IMR-90 (cell line): Measurements from ENCODE around the gene SDHA. TPM values are rescaled to one million over a fixed set of nuclear protein-coding genes. Genes with fewer than 3 reads are reported as not detected.

Experiments used
- ATAC-seq: fragments of 200-7000 bp; cut with Tn5 transposase; 2 replicates; pipeline ENCODE4 v1.9.1; 2020; ENCODE audit warnings: low read depth, mild to moderate bottlenecking, moderate library complexity
- BruUV-seq: library from RNA; stranded (reverse); fragments of 400-500 nt; replicated peaks from 2 replicates; lab custom pipeline; 2021; lab: Mats Ljungman, UMichigan
- CTCF ChIA-PET: fragments of 300-600 bp; formaldehyde crosslinking; extraction: SDS; loops from one replicate; lab custom pipeline; 2021; ENCODE audit warnings: antibody characterized with exemption; lab: Yijun Ruan, JAX
- POLR2A ChIA-PET: fragments of 300-600 bp; sonication (Branson Sonifier 250); formaldehyde crosslinking; loops from one replicate; lab custom pipeline; 2022; ENCODE audit warnings: antibody characterized with exemption; ENCODE audit not compliant: unreplicated experiment; lab: Charles Lee
- DNase-seq: peaks from one replicate; pipeline ENCODE4 v3.0.0; 2013
- H2AFZ ChIP-seq: replicated peaks from 2 replicates; pipeline ENCODE3; 2013; ENCODE audit warnings: low read length, mild to moderate bottlenecking; ENCODE audit not compliant: poor library complexity
- H2AK5ac ChIP-seq: 2 replicates; pipeline ENCODE4 v1.6.1; 2013; ENCODE audit warnings: low read depth, low read length, inconsistent platforms
- H2AK9ac ChIP-seq: replicated peaks from 2 replicates; pipeline ENCODE3; 2013; ENCODE audit warnings: mild to moderate bottlenecking, low read depth, low read length, moderate library complexity; ENCODE audit not compliant: poor library complexity
- H2BK120ac ChIP-seq: 2 replicates; pipeline ENCODE4 v1.6.1; 2013; ENCODE audit warnings: low read depth, low read length, inconsistent platforms
- H2BK15ac ChIP-seq: 3 replicates; pipeline ENCODE4 v1.6.1; 2013; ENCODE audit warnings: low read depth, low read length, inconsistent platforms
- H2BK20ac ChIP-seq: 2 replicates; pipeline ENCODE4 v1.6.1; 2013; ENCODE audit warnings: low read depth, mild to moderate bottlenecking, inconsistent platforms, low read length, moderate library complexity
- H2BK5ac ChIP-seq: 2 replicates; pipeline ENCODE4 v1.6.1; 2013; ENCODE audit warnings: mild to moderate bottlenecking, low read depth, low read length, inconsistent platforms; ENCODE audit not compliant: poor library complexity, severe bottlenecking
- H3K14ac ChIP-seq: replicated peaks from 2 replicates; pipeline ENCODE4 v1.6.1; 2013; ENCODE audit warnings: low read depth, low read length, inconsistent platforms
- H3K18ac ChIP-seq: 2 replicates; pipeline ENCODE4 v1.6.1; 2013; ENCODE audit warnings: low read depth, low read length, control low read depth
- H3K23ac ChIP-seq: 2 replicates; pipeline ENCODE4 v1.6.1; 2013; ENCODE audit warnings: low read depth, low read length, inconsistent platforms
- H3K27ac ChIP-seq: 2 replicates; pipeline ENCODE4 v1.5.1; 2013; ENCODE audit warnings: mild to moderate bottlenecking, control low read depth, low read length; ENCODE audit not compliant: insufficient read depth
- H3K27me3 ChIP-seq: 2 replicates; pipeline ENCODE4 v1.6.1; 2013; ENCODE audit warnings: low read length; ENCODE audit not compliant: control insufficient read depth, insufficient read depth
- H3K36me3 ChIP-seq: 2 replicates; pipeline ENCODE4 v1.6.1; 2013; ENCODE audit warnings: low read length, mixed read lengths; ENCODE audit not compliant: control insufficient read depth, insufficient read depth
- H3K4ac ChIP-seq: 2 replicates; pipeline ENCODE4 v1.6.1; 2013; ENCODE audit warnings: low read depth, low read length, inconsistent platforms
- H3K4me1 ChIP-seq: 2 replicates; pipeline ENCODE4 v1.6.1; 2013; ENCODE audit warnings: low read length, mixed read lengths; ENCODE audit not compliant: control insufficient read depth, insufficient read depth
- H3K4me2 ChIP-seq: 2 replicates; pipeline ENCODE4 v1.6.1; 2013; ENCODE audit warnings: low read depth, mild to moderate bottlenecking, control low read depth, low read length, moderate library complexity
- H3K4me3 ChIP-seq: 2 replicates; pipeline ENCODE4 v1.5.1; 2013; ENCODE audit warnings: low read depth, mild to moderate bottlenecking, control low read depth, low read length, moderate library complexity; ENCODE audit not compliant: insufficient read depth
- H3K56ac ChIP-seq: 2 replicates; pipeline ENCODE4 v1.6.1; 2013; ENCODE audit warnings: low read length, inconsistent platforms; ENCODE audit not compliant: insufficient read depth; ENCODE audit errors: extremely low read depth
- H3K79me1 ChIP-seq, 2 experiments: 2 replicates each; pipeline ENCODE4 v1.6.1; 2013; ENCODE audit warnings: low read length in 2 of 2, inconsistent platforms in 1 of 2, low read depth in 1 of 2
- H3K9ac ChIP-seq: 2 replicates; pipeline ENCODE4 v1.6.1; 2013; ENCODE audit warnings: low read depth, low read length, control low read depth
- H3K9me1 ChIP-seq: 2 replicates; pipeline ENCODE4 v1.6.1; 2013; ENCODE audit warnings: low read length, inconsistent platforms; ENCODE audit not compliant: insufficient read depth
- H3K9me3 ChIP-seq: 2 replicates; pipeline ENCODE4 v1.6.1; 2013; ENCODE audit warnings: low read length; ENCODE audit not compliant: control insufficient read depth, insufficient read depth
- H4K20me1 ChIP-seq: 2 replicates; pipeline ENCODE4 v1.6.1; 2013; ENCODE audit warnings: low read length, inconsistent platforms; ENCODE audit not compliant: insufficient read depth
- H4K5ac ChIP-seq: 2 replicates; pipeline ENCODE4 v1.6.1; 2013; ENCODE audit warnings: mild to moderate bottlenecking, low read depth, low read length, control low read depth
- H4K8ac ChIP-seq, 2 experiments: 2 replicates each; pipeline ENCODE4 v1.6.1; 2013; ENCODE audit warnings: low read depth in 2 of 2, low read length in 2 of 2, control low read depth in 1 of 2, inconsistent platforms in 1 of 2
- H4K91ac ChIP-seq: 2 replicates; pipeline ENCODE4 v1.6.1; 2013; ENCODE audit warnings: low read depth, low read length, inconsistent platforms; ENCODE audit not compliant: insufficient read depth
- BHLHE40 ChIP-seq: fragments of 150-350 bp; IDR thresholded peaks from 2 replicates; pipeline ENCODE4 v1.6.1; 2016; ENCODE audit warnings: mild to moderate bottlenecking, low read depth, low read length
- CEBPB ChIP-seq: IDR thresholded peaks from 2 replicates; pipeline ENCODE4 v1.6.1; 2012; ENCODE audit warnings: low read depth, low read length, improper control_type of control experiment
- CHD1 ChIP-seq: IDR thresholded peaks from 2 replicates; pipeline ENCODE4 v1.6.1; 2012; ENCODE audit warnings: low read depth, low read length, improper control_type of control experiment
- FOS ChIP-seq: fragments of 150-350 bp; IDR thresholded peaks from 2 replicates; pipeline ENCODE4 v1.6.1; 2016; ENCODE audit warnings: low read depth, low read length
- MAFK ChIP-seq: IDR thresholded peaks from 2 replicates; pipeline ENCODE4 v1.6.1; 2012; ENCODE audit warnings: low read depth, low read length, improper control_type of control experiment
- MAZ ChIP-seq: IDR thresholded peaks from 2 replicates; pipeline ENCODE4 v1.6.1; 2012; ENCODE audit warnings: low read depth, mild to moderate bottlenecking, low read length, improper control_type of control experiment, moderate library complexity, borderline replicate concordance
- MXI1 ChIP-seq: IDR thresholded peaks from 2 replicates; pipeline ENCODE4 v1.6.1; 2012; ENCODE audit warnings: low read depth, mild to moderate bottlenecking, low read length, moderate library complexity, borderline replicate concordance
- NFE2L2 ChIP-seq: fragments of 150-350 bp; IDR thresholded peaks from 2 replicates; pipeline ENCODE4 v1.6.1; 2016; ENCODE audit warnings: low read depth, mild to moderate bottlenecking, low read length
- POLR2A ChIP-seq: IDR thresholded peaks from 2 replicates; pipeline ENCODE4 v1.6.1; 2012; ENCODE audit warnings: mild to moderate bottlenecking, low read depth, low read length
- RAD21 ChIP-seq: IDR thresholded peaks from 2 replicates; pipeline ENCODE4 v1.6.1; 2012; ENCODE audit warnings: low read length, improper control_type of control experiment
- RCOR1 ChIP-seq: IDR thresholded peaks from 2 replicates; pipeline ENCODE4 v1.6.1; 2012; ENCODE audit warnings: mild to moderate bottlenecking, low read length, improper control_type of control experiment; ENCODE audit not compliant: insufficient replicate concordance
- RFX5 ChIP-seq: IDR thresholded peaks from 2 replicates; pipeline ENCODE4 v1.8.0; 2012; ENCODE audit warnings: low read depth, mild to moderate bottlenecking, low read length, moderate library complexity
- SMC3 ChIP-seq: fragments of 150-350 bp; IDR thresholded peaks from 2 replicates; pipeline ENCODE4 v1.6.1; 2016; ENCODE audit warnings: low read depth, mild to moderate bottlenecking, antibody characterized with exemption, low read length, moderate library complexity
- WGBS, 2 experiments: methylation state at CpG; one replicate each; pipeline versions ENCODE4 v1.1.5 to v1.1.7; 2013; ENCODE audit warnings: missing lambda C conversion rate in 2 of 2; ENCODE audit not compliant: insufficient read length in 1 of 2; ENCODE audit errors: extremely low coverage in 2 of 2; 5-methylcytosine and 5-hydroxymethylcytosine counted together
- dilution Hi-C: fragments of 300-500 bp; cut with HindIII; formaldehyde crosslinking; loops from one replicate; pipeline ENCODE4 v1.14.3; 2018; ENCODE audit warnings: low sequenced_read_pairs; ENCODE audit not compliant: unreplicated experiment
- in situ Hi-C: fragments of 300-500 bp; cut with MboI; formaldehyde crosslinking; loops from 3 replicates; pipeline ENCODE4 v1.14.3; 2019; ENCODE audit warnings: low sequenced_read_pairs, inconsistent platforms, mixed read lengths
- intact Hi-C: fragments of 100-400 bp; cut with micrococcal nuclease; formaldehyde crosslinking; loops from 2 replicates; pipeline ENCODE4 v1.10.0; 2022
- polyA plus RNA-seq, 3 experiments: library from polyadenylated mRNA; depleted of rRNA; stranded (reverse); fragments of >200 nt; gene quantifications; 2 replicates each; pipeline ENCODE4 v1.2.3, GENCODE V29; 2012; ENCODE audit warnings: low replicate concordance in 1 of 3
- total RNA-seq: library from RNA; depleted of rRNA; stranded (reverse); fragments of >200 nt; gene quantifications from 2 replicates; pipeline ENCODE4 v1.2.3, GENCODE V29; 2012
- TF ChIP-seq, protein P1 (sequence below): fragments of 150-350 bp; IDR thresholded peaks from 2 replicates; pipeline ENCODE4 v1.6.1; 2017; ENCODE audit warnings: mild to moderate bottlenecking, antibody characterized with exemption, low read length, low read depth

SDHA gene
- total and polyA plus RNA-seq, 2 of the 4 experiments (the other 2 are of a cell fraction): 105 to 121 TPM

DNA sequence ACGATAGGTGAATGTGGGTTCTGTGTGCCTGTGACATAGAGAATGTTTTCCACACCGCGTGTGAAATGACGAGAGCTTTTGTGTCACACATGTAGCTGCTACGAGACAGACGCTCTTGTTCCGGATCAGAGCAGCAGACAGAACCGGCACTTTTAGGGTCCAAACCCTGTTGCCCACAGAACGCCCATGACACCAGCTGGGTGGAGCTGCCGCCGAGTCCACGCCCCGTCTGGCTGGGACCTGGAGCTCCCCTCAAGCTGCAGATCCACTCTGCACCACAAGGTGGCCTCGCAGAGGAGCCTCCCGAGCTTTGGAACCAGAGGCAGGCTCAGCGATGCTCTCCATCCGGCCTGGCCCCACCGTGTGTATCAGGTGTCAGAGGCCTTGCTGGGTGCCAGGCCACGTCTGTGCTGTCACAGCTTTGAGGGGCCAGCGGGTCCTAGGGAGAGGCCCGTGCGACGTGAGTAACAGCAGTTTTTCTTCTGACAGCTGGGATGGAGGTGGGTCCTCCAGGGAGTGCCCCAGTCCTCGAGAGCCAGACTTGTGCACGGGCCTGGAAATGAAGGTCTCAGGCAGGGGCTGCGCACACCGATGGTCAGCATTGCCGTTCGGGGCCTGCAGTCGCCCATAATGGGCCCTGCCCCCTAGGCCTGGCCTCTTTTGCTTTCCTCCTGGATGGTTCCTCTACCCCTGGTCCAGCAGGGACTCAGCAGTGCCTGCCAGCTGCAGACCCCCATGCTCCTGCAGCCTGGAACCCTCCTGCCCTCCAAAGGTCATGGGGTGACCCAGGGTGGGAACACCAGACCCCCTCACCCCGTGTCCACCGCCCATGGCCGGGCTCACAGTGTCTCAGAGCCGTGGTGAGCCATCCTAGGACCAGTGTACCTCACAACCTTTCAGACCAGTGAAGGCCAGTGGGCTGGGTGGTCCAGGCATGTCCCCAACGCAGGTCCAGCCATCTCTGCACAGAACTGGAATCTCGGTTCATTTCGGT, 29.3 kb upstream of the SDHA start (continued):
- TF ChIP-seq MAZ (0 out of 2 replicates have a peak, but pooled peaks have one; percentile 27), NFE2L2 (no peak), CEBPB (no peak), MXI1 (no peak)

DNA sequence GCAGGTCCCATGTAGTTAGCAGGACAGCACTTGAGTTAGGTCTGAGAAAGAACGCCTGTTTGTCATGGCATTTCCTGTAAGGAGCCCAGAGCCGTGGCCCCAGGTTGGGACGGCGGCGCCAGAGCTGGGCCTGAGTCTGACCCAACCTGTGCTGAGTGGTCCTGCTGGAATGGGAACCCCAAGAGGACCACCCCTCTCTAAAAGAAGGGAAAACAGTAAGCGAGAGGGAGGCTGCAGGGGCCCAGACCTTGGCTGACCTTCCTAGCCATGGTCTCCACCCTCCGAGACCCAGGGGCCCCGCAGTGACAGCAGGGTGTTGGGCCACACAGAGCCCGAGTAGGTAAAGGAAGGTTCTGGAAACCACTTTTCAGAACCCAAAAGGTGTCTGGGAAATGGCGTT, 28.6 kb upstream of the SDHA start:
- Histone ChIP-seq H3K4me1 (no peaks in the 10 kb centered on the region), H2AFZ (no peak overlapping the region), H3K4me2 (no peak overlapping the region), H2BK15ac (no peak overlapping the region), H3K9me1 (peaks cover 3% of the 10 kb centered on the region; the same call in 1 of the 2 replicates), H3K14ac (no peak overlapping the region), H3K36me3 (no peaks in the 10 kb centered on the region), H3K4ac (no peak overlapping the region), H2AK5ac (peak overlapping the region; percentile 4; the same call in 1 of the 2 replicates), H3K4me3 (no peak overlapping the region), H3K9me3 (no peaks in the 10 kb centered on the region), H3K23ac (no peak overlapping the region), H4K20me1 (peaks cover 2% of the 10 kb centered on the region; the same call in 1 of the 2 replicates), H2BK20ac (no peak overlapping the region), H4K8ac (no peak overlapping the region), H3K9ac (no peak overlapping the region), H3K27me3 (peaks cover 12% of the 10 kb centered on the region; the same call in 1 of the 2 replicates), H4K91ac (no peak overlapping the region), H3K56ac (no peak overlapping the region), H4K5ac (no peak overlapping the region), H2AK9ac (no peak overlapping the region), H2BK120ac (no peak overlapping the region), H3K27ac (no peak overlapping the region), H3K18ac (no peak overlapping the region), H3K79me1 (no peaks in the 10 kb centered on the region), H2BK5ac (no peak overlapping the region)
- intact Hi-C loops: no loop called here
- in situ Hi-C loops: no loop called here
- dilution Hi-C loops: no loop called here
- POLR2A ChIA-PET: no interaction called here
- WGBS, 2 experiments: 96% methylated on average over 5 of the region's 10 CpGs; no CpG with 5 or more reads in 1 of the 2 experiments
- no TSS peak for BruUV-seq
- DNase-seq (no peak), ATAC-seq (no peak)
- CTCF ChIA-PET: no interaction called here
- TF ChIP-seq POLR2A: no peak
- no peak for TF ChIP-seq RAD21
- TF ChIP-seq MAFK: no peak
- TF ChIP-seq RFX5: no peak
- TF ChIP-seq NFE2L2: no peak
- no peak for TF ChIP-seq RCOR1
- TF ChIP-seq, protein P1, sequence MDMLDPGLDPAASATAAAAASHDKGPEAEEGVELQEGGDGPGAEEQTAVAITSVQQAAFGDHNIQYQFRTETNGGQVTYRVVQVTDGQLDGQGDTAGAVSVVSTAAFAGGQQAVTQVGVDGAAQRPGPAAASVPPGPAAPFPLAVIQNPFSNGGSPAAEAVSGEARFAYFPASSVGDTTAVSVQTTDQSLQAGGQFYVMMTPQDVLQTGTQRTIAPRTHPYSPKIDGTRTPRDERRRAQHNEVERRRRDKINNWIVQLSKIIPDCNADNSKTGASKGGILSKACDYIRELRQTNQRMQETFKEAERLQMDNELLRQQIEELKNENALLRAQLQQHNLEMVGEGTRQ: no peak
- no peak for TF ChIP-seq MAZ
- TF ChIP-seq FOS: no peak
- TF ChIP-seq CEBPB: no peak
- no peak for TF ChIP-seq BHLHE40
- no peak for TF ChIP-seq CHD1
- no peak for TF ChIP-seq MXI1
- no peak for TF ChIP-seq SMC3
